Activated T-helper 1 cell treated with anti-CD3 and anti-CD28 coated beads, Interleukin-2, amount 50 U/mL, for 16 hours (primary cell): ENCODE measurements around the gene STEAP4.

ENCODE experiments used
- DNase-seq, 2 donors: peaks; one replicate each; pipeline ENCODE4 v3.0.0-alpha.2; 2020; ENCODE audit warnings: low read depth in 1 of 2, low spot score in 1 of 2

Gene STEAP4

GRCh38 chr7:88223265-88223664 lies 83.4 kb downstream of the STEAP4 start:
- no peak for DNase-seq
